Activated naive CD4-positive, alpha-beta T cell (primary cell): Measurements from ENCODE around the gene PPFIA1.

Experiments
- DNase-seq, 4 experiments: peaks; one replicate each; lab custom pipeline; 2025; lab: John Stamatoyannopoulos, UW

The PPFIA1 gene

DNA sequence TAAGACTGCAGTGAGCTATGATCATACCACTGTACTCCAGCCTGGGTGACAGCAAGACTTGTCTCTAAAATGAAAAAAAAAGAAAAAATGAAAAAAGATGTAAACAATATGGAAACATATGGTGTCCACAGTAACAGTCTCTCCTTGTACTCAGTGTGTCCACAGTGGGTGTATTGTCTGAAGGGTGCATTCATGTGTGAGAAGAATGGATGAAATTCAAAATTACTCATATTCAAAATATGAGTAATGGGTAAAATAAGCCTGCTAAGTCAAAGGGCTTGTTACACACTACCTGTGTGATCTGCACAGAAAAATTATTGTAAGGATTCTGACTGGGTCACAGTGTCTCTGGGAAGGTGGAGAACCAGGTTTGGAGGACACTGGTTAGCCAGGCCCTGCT lies 26.9 kb downstream of the PPFIA1 start:
- DNase-seq = no peak

DNA sequence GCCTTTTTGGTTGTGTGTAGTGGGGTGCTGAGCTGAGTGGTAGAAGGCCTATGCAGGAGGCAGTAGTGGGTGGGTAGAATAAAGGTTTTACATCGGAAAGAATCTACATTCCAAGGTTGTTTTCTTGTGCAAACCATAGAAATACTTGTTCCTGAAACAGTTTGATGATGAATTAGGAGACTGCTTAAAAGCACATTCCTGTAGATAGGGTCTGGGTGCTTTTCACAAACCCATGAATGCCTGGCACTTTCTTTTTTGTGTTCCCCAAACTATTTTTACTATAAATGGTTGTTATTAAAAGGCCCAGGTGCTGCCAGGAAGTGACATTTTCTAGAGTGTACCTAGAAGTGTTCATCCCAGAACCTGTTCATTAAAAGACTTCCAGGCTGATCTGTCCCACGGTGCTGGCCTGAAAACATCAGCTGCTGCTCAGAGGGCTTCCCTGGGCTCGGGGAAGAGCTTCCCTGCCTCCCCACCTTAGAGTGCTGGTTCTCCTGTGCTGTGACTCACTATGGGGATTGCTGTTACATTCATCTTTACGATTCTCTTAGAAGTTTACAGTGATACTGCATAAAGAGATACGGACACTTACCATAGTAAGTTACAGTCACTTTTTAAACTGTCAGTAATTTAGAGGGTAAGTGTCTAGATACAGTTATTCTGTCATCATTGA lies 27.9 kb downstream of the PPFIA1 start:
- no peak for DNase-seq

GRCh38 chr11:70299636-70300035 lies 29.1 kb downstream of the PPFIA1 start:
- no peak for DNase-seq

DNA sequence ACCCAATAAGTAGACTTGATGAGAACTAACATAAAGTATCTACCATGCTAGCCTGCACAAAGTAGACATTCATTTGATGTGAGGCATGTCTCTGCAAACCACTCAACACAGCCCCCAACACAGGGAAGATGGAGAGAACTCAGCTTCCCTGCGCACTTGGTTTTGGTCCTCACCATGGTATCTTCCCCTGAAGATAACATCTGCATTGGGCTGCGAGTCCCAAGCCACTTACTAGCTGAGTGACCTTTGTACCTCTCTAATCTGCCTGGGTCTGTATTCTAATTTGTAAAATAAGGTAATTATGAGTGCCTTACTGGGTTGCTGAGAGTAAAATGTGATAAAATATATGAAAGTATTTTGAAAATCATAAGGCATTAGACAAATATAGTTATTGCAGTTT lies 30.7 kb downstream of the PPFIA1 start:
- DNase-seq = no peak

- no peak for DNase-seq
Measured at GRCh38 chr11:70301721-70302418, 31.4 kb downstream of the PPFIA1 start.

- no peak for DNase-seq
Measured at GRCh38 chr11:70302419-70302752, 31.9 kb downstream of the PPFIA1 start.

- DNase-seq = no peak
Measured at GRCh38 chr11:70303070-70303469, 32.6 kb downstream of the PPFIA1 start.

GRCh38 chr11:70304208-70304603 lies 33.7 kb downstream of the PPFIA1 start:
- no peak for DNase-seq

- DNase-seq = no peak
Measured at GRCh38 chr11:70305501-70305900, 35.0 kb downstream of the PPFIA1 start.

DNA sequence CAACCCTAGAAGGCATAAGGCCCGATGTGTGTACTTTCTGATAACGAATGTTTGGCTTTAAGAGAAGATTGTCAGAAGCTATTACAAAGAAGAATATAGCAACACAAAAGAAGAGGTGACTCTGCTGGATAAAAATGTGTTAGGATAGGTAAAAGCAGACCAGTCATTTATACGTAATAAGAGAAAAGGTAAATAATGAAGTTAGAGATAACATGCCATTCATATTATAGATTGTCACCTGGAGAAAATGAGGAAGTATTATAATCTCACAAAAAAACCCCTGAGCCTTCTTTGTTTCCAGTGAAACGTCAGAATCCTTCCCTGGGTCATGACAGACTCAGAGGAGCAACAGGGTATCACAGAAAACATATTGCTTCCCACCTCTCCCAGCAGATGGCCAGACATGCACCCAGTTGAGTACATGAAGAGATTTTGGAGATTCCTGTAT lies 36.1 kb downstream of the PPFIA1 start:
- no peak for DNase-seq

- no peak for DNase-seq
Measured at GRCh38 chr11:70307176-70307575, 36.7 kb downstream of the PPFIA1 start.

DNA sequence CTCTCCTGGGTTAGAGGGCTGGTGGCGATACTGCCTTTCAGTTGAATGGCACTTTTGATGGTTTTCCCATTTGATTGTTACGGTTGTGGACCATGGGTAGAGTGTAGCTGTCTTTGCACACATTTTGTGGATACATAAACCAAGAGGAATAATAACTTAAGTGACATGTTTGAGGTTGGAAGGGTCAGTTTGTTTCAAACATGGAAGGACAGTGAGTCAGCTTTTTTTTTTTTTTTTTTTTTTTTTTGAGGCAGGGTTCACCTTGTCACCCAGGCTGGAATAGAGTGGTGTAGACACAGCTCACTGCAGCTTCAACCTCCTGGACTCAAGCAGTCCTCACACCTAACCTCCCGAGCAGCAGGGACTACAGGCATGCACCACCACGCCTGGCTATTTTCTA lies 41.1 kb downstream of the PPFIA1 start:
- no peak for DNase-seq

DNA sequence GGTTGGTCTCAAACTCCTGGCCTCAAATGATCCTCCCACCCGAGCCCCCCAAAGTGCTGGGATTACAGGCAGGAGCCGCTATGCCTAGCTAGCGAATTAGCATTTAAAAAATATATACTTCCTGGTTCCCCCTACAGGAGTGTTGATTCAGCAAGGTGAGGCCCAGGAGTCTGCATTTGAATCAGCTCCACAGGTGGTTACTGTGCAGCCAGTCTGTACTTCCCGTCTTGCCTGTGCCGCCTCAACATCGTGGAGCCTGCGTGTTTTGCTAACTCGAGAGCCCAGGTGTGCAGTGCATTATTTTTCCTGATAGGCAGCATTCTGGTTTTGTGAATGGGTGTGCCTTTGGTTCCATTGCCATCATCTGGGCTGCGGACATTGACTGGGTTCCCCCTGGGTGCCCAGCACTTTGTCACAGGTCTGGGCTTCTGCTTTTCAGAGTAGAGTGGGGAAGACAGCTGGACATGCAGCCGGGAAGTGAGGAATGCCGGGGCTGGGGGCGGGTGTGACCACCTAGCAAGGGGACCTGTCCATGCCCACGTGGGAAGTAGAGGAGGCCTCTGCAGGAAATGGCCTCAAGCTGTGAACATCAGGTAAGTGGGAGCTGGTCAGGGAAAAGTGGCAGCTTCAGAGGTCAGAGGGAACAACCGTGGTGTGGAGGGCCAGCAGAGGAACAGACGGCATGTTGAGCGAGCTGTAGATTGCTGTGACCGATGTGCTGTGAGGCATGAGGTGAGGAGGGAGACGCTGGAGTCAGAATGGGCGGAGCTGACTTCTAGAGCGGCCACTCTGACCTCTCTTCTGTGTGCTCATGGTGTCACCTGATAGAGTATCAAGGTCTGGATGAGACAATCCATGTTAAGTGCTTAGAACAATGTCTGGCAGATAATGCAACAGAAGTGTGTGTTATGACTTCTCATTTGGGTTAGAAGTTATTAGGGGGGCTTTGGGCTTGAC lies 42.2 kb downstream of the PPFIA1 start:
- DNase-seq = no peak

- no peak for DNase-seq
Measured at GRCh38 chr11:70313945-70314344, 43.5 kb downstream of the PPFIA1 start.

GRCh38 chr11:70314730-70315129 lies 44.2 kb downstream of the PPFIA1 start:
- DNase-seq = no peak

- no peak for DNase-seq
Measured at GRCh38 chr11:70315716-70316115, 45.2 kb downstream of the PPFIA1 start.

GRCh38 chr11:70317581-70318305 lies 47.3 kb downstream of the PPFIA1 start:
- DNase-seq = no peak

DNA sequence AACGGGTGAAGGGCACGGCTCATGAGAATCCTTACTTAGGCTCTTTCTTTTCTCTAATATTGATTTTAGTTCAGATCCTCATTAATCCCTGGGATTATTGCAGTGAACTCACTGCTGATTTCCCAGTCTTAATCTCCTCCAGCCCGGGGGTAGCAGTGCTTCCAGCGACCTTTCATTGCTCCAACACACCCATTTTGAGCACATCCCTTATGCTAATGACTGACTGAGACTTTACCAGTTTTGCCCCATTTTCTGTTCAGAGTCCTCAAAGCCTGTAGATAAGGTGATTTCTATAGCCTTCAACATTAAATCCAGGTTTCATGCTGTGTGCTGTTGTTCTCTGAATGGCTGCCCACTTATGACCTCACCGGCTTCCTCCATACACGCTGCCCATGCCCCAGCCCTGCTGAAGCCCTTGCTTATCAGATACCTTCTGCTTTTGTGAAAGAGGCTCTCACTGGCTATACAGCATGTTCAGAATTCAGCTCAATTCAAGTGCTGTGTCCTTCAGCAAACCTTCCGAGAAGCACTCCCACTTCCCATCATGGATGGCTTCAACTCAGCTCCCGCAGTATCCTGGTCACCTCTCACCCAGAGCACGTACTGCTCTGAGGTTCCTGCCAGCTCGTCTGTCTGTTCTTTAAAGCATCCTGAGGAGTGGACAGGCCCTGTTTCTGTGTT lies 49.0 kb downstream of the PPFIA1 start:
- no peak for DNase-seq

GRCh38 chr11:70322666-70323065 lies 52.2 kb downstream of the PPFIA1 start:
- DNase-seq = no peak

GRCh38 chr11:70323806-70324205 lies 53.3 kb downstream of the PPFIA1 start:
- DNase-seq = no peak

- DNase-seq = no peak
Measured at GRCh38 chr11:70324376-70325115, 54.1 kb downstream of the PPFIA1 start.
